ACC112 (cell line): ENCODE measurements around the gene SESN3.
"Not testable (repeated sequence)": the region's sequence is repeated elsewhere in the genome, so short reads cannot be mapped to it uniquely, and the experiment has no call there.

Experiments used
- H2AFZ ChIP-seq: fragments of 200-600 bp; sonication (generic); one replicate; pipeline ENCODE4 v1.6.0; 2017; ENCODE audit warnings: antibody characterized with exemption, low read length; ENCODE audit not compliant: unreplicated experiment
- H3K27ac ChIP-seq: fragments of 200-600 bp; sonication (generic); 2 replicates; pipeline ENCODE4 v1.5.1; 2014; ENCODE audit warnings: low read depth, mild to moderate bottlenecking, antibody characterized with exemption, low read length, moderate library complexity
- H3K27me3 ChIP-seq: fragments of 200-600 bp; sonication (generic); 2 replicates; pipeline ENCODE4 v1.6.1; 2014; ENCODE audit warnings: mild to moderate bottlenecking, antibody characterized with exemption, low read length, moderate library complexity, mixed read lengths; ENCODE audit not compliant: insufficient read depth
- H3K36me3 ChIP-seq: fragments of 200-600 bp; sonication (generic); 2 replicates; pipeline ENCODE4 v1.6.1; 2016; ENCODE audit warnings: mild to moderate bottlenecking, antibody characterized with exemption, low read length, moderate library complexity, mixed read lengths; ENCODE audit not compliant: insufficient read depth
- H3K4me1 ChIP-seq: fragments of 200-600 bp; sonication (generic); one replicate; pipeline ENCODE4 v1.6.1; 2016; ENCODE audit warnings: low read length, mixed read lengths; ENCODE audit not compliant: insufficient read depth, unreplicated experiment, control insufficient read depth
- H3K4me3 ChIP-seq: fragments of 200-600 bp; sonication (generic); 2 replicates; pipeline ENCODE4 v1.5.1; 2014; ENCODE audit warnings: mild to moderate bottlenecking, low read depth, low read length
- H3K79me2 ChIP-seq: fragments of 200-600 bp; sonication (generic); one replicate; pipeline ENCODE4 v1.6.0; 2016; ENCODE audit warnings: low read length; ENCODE audit not compliant: control insufficient read depth, unreplicated experiment, insufficient read depth

The SESN3 gene

GRCh38 chr11:95140397-95141033 lies 90.5 kb downstream of the SESN3 start:
- no peaks in the 10 kb centered on the region for H3K79me2 ChIP-seq
- H3K4me3 ChIP-seq: no peak overlapping the region
- H3K27me3 ChIP-seq: no peaks in the 10 kb centered on the region
- H2AFZ ChIP-seq: no peak overlapping the region
- no peaks in the 10 kb centered on the region for H3K36me3 ChIP-seq
- H3K4me1 ChIP-seq: peaks cover 27% of the 10 kb centered on the region
- no peak overlapping the region for H3K27ac ChIP-seq

GRCh38 chr11:95138448-95138847 lies 92.6 kb downstream of the SESN3 start:
- Histone ChIP-seq H3K27ac (no peak overlapping the region), H3K79me2 (no peaks in the 10 kb centered on the region)

GRCh38 chr11:95137299-95137698 lies 93.7 kb downstream of the SESN3 start:
- Histone ChIP-seq H3K4me3 (no peak overlapping the region), H3K36me3 (no peaks in the 10 kb centered on the region), H3K79me2 (no peaks in the 10 kb centered on the region), H2AFZ (no peak overlapping the region), H3K27me3 (no peaks in the 10 kb centered on the region), H3K4me1 (peaks cover 12% of the 10 kb centered on the region), H3K27ac (no peak overlapping the region)

More at GRCh38 chr11:95138448-95138847, 92.6 kb downstream of the SESN3 start:
- Histone ChIP-seq H3K27me3 (no peaks in the 10 kb centered on the region), H3K4me3 (no peak overlapping the region), H2AFZ (no peak overlapping the region), H3K4me1 (peaks cover 21% of the 10 kb centered on the region), H3K36me3 (no peaks in the 10 kb centered on the region)

GRCh38 chr11:95136747-95137146 lies 94.3 kb downstream of the SESN3 start:
- H3K27me3 ChIP-seq, H3K4me3 ChIP-seq, H3K36me3 ChIP-seq, H3K27ac ChIP-seq, H3K79me2 ChIP-seq, H2AFZ ChIP-seq: not testable (repeated sequence)
- H3K4me1 ChIP-seq: peaks cover 12% of the 10 kb centered on the region

- H2AFZ ChIP-seq: no peak overlapping the region
- H3K27me3 ChIP-seq: no peaks in the 10 kb centered on the region
- peaks cover 12% of the 10 kb centered on the region for H3K4me1 ChIP-seq
- no peaks in the 10 kb centered on the region for H3K36me3 ChIP-seq
- no peak overlapping the region for H3K27ac ChIP-seq
- no peaks in the 10 kb centered on the region for H3K79me2 ChIP-seq
- no peak overlapping the region for H3K4me3 ChIP-seq
These were observed 95.1 kb downstream of the SESN3 start for GRCh38 chr11:95135880-95136279.

GRCh38 chr11:95135155-95135554 lies 95.8 kb downstream of the SESN3 start:
- Histone ChIP-seq H3K4me3 (no peak overlapping the region), H3K36me3 (no peaks in the 10 kb centered on the region), H2AFZ (no peak overlapping the region), H3K4me1 (peaks cover 12% of the 10 kb centered on the region), H3K79me2 (no peaks in the 10 kb centered on the region), H3K27me3 (no peaks in the 10 kb centered on the region), H3K27ac (no peak overlapping the region)

GRCh38 chr11:95134491-95134890 lies 96.5 kb downstream of the SESN3 start:
- Histone ChIP-seq H3K27me3 (no peaks in the 10 kb centered on the region), H3K4me3 (no peak overlapping the region; the same call in 1 of the 2 replicates), H3K79me2 (no peaks in the 10 kb centered on the region), H3K4me1 (peaks cover 12% of the 10 kb centered on the region), H3K36me3 (no peaks in the 10 kb centered on the region), H3K27ac (no peak overlapping the region), H2AFZ (no peak overlapping the region)

GRCh38 chr11:95132956-95133355 lies 98.0 kb downstream of the SESN3 start:
- no peaks in the 10 kb centered on the region for H3K27me3 ChIP-seq
- no peak overlapping the region for H3K27ac ChIP-seq
- no peaks in the 10 kb centered on the region for H3K79me2 ChIP-seq
- 0 out of 2 replicates have a peak, but pooled peaks cover 4% of the 10 kb centered on the region for H3K36me3 ChIP-seq
- peaks cover 12% of the 10 kb centered on the region for H3K4me1 ChIP-seq
- no peak overlapping the region for H2AFZ ChIP-seq
- H3K4me3 ChIP-seq: no peak overlapping the region

- no peak overlapping the region for H2AFZ ChIP-seq
- H3K27me3 ChIP-seq: no peaks in the 10 kb centered on the region
- H3K4me1 ChIP-seq: no peaks in the 10 kb centered on the region
- H3K79me2 ChIP-seq: no peaks in the 10 kb centered on the region
- no peak overlapping the region for H3K27ac ChIP-seq
- H3K36me3 ChIP-seq: 0 out of 2 replicates have a peak, but pooled peaks cover 4% of the 10 kb centered on the region
- H3K4me3 ChIP-seq: no peak overlapping the region
These were observed 102.4 kb downstream of the SESN3 start for GRCh38 chr11:95128602-95129001.

- H3K36me3 ChIP-seq: no peaks in the 10 kb centered on the region
- no peaks in the 10 kb centered on the region for H3K27me3 ChIP-seq
- no peaks in the 10 kb centered on the region for H3K79me2 ChIP-seq
- H3K4me1 ChIP-seq: peaks cover 6% of the 10 kb centered on the region
- no peak overlapping the region for H3K4me3 ChIP-seq
- no peak overlapping the region for H2AFZ ChIP-seq
- no peak overlapping the region for H3K27ac ChIP-seq
These were observed 107.4 kb downstream of the SESN3 start for GRCh38 chr11:95123556-95123955.

- no peak overlapping the region for H3K27ac ChIP-seq
- peaks cover 6% of the 10 kb centered on the region for H3K4me1 ChIP-seq
- H3K36me3 ChIP-seq: peaks cover 2% of the 10 kb centered on the region; the same call in 1 of the 2 replicates
- H2AFZ ChIP-seq: no peak overlapping the region
- H3K27me3 ChIP-seq: no peaks in the 10 kb centered on the region
- H3K4me3 ChIP-seq: no peak overlapping the region
- H3K79me2 ChIP-seq: peaks cover 3% of the 10 kb centered on the region
These were observed 109.3 kb downstream of the SESN3 start for GRCh38 chr11:95121698-95122097.
